Kidney epithelial cell (primary cell): ENCODE data around the gene KRCC1. TPM values are rescaled to one million over a fixed set of nuclear protein-coding genes. Genes with fewer than 3 reads are reported as not detected.

Experiments used
- DNase-seq: peaks from one replicate; pipeline ENCODE4 v3.0.0-alpha.2; 2010; ENCODE audit warnings: low read depth
- H3K27me3 ChIP-seq: 2 replicates; pipeline ENCODE4 v1.6.0; 2011; ENCODE audit warnings: low read length; ENCODE audit not compliant: control insufficient read depth, insufficient read depth
- H3K36me3 ChIP-seq: 2 replicates; pipeline ENCODE4 v1.5.1; 2011; ENCODE audit warnings: low read length; ENCODE audit not compliant: control insufficient read depth, insufficient read depth
- H3K4me3 ChIP-seq: 2 replicates; pipeline ENCODE4 v1.5.1; 2011; ENCODE audit warnings: low read depth, mild to moderate bottlenecking, control low read depth, low read length
- total RNA-seq: library from RNA; depleted of rRNA; stranded (reverse); fragments of >200 nt; gene quantifications from 2 replicates; pipeline ENCODE4 v1.2.3, GENCODE V29; 2015
- TF ChIP-seq, protein P1 (sequence below): IDR thresholded peaks from 2 replicates; pipeline ENCODE4 v1.5.1; 2011; ENCODE audit warnings: mild to moderate bottlenecking, moderate library complexity, low read length, control low read depth, inconsistent platforms; ENCODE audit not compliant: insufficient read depth, poor library complexity, severe bottlenecking

KRCC1 gene
- total RNA-seq, 1 donor from 2014 or later, result 22.2 TPM

DNA sequence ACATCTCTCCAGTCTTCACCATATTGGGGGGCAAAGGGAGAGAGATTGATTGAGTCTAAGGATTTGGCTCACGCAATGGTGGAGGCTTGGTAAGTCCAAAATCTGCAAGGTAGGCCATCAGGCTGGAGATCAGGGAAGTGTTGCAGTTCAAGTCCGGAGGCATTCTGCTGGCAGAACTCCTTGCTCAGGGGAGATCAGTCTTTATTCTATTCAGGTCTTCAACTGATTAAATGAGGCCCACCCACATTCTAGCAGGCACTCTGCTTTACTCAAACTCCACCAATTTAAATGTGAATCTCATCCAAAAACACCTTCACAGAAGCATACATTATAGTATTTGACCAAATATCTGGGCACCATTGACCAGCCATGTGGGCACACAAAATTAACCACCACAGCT is 33.4 kb upstream of the KRCC1 start:
- TF ChIP-seq, protein P1, sequence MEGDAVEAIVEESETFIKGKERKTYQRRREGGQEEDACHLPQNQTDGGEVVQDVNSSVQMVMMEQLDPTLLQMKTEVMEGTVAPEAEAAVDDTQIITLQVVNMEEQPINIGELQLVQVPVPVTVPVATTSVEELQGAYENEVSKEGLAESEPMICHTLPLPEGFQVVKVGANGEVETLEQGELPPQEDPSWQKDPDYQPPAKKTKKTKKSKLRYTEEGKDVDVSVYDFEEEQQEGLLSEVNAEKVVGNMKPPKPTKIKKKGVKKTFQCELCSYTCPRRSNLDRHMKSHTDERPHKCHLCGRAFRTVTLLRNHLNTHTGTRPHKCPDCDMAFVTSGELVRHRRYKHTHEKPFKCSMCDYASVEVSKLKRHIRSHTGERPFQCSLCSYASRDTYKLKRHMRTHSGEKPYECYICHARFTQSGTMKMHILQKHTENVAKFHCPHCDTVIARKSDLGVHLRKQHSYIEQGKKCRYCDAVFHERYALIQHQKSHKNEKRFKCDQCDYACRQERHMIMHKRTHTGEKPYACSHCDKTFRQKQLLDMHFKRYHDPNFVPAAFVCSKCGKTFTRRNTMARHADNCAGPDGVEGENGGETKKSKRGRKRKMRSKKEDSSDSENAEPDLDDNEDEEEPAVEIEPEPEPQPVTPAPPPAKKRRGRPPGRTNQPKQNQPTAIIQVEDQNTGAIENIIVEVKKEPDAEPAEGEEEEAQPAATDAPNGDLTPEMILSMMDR, result no peak
- no peak for DNase-seq
- H3K36me3 ChIP-seq, result no peaks in the 10 kb centered on the region
- no peaks in the 10 kb centered on the region for H3K27me3 ChIP-seq
- H3K4me3 ChIP-seq, result no peak overlapping the region

DNA sequence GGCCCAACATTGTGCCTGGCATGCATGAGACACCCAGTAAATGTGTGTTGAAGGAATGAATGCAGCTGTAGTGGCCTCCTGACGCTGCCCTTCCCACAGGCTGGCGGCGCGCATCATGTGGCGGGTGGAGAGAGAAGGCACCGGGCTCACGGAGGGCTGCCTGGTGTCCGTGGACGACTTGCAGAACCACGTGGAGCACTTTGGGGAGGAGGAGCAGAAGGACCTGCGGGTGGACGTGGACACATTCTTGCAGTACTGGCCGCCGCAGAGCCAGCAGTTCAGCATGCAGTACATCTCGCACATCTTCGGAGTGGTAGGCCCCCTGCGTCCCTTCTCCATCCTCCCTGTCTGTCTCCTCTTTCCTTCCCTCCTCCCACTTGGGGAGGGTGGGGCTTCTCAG is 32.2 kb upstream of the KRCC1 start:
- H3K36me3 ChIP-seq, result no peaks in the 10 kb centered on the region
- no peaks in the 10 kb centered on the region for H3K27me3 ChIP-seq
- TF ChIP-seq, protein P1, result no peak
- H3K4me3 ChIP-seq, result no peak overlapping the region
- no peak for DNase-seq

DNA sequence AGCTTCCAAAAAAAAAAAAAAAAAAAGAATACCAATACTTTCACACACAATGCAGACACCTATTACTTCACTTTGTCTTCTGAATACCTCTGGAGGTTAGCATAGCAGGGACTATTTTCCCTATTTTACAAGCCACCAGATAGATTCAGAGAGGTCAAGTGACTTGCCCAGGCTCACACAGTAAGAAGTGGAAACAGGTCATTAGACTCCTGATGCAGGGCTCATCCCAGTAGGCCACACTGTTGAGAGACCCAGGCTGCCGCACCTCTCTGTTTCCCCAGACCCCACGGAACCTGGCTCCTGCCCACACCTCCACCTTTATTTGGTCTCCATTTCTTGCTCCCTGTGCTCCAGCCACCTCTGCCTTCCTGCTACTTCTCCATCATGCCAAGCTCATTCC is 31.5 kb upstream of the KRCC1 start:
- TF ChIP-seq, protein P1, result no peak
- Histone ChIP-seq H3K4me3 (no peak overlapping the region), H3K36me3 (no peaks in the 10 kb centered on the region), H3K27me3 (no peaks in the 10 kb centered on the region)
- no peak for DNase-seq

DNA sequence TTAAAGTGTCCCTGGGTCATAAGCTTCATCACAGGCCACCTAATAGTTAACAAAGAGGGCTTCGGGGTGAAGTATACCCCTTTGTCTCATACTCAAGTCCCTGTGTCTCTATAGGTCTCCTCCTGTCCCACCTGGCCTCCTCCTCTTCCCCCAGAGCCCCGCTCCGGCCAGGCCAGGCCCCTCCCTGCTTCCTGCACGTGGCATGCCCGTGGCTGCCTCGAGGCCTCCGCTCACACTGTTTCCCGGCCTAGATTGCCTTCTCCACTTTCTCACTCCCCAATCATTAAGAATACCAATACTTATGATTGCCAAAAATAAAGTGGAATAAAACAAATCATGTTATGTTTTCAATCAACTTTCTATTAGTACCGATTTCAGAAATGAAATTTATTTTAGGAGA is 30.8 kb upstream of the KRCC1 start:
- no peak for DNase-seq
- TF ChIP-seq, protein P1, result no peak
- H3K27me3 ChIP-seq, result no peaks in the 10 kb centered on the region
- no peaks in the 10 kb centered on the region for H3K36me3 ChIP-seq
- no peak overlapping the region for H3K4me3 ChIP-seq

DNA sequence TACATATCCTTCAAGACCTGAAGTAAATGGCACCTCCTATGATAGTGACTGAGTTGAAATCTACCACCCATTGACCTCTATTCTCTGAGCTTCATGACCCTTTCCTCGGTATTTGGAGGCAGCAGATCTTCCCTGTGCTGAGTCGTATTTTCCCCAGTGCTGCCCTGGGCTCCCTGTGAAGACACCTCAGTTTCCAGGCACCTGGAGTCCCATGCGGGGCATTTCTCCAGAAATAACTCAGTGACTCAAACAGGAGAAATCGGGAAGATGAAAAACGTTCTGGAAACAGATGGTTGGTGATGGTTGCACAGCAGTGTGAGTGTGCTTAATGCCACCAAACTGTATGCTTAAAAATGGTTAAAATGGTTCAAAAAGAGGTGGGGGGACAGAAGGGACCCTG is 30.0 kb upstream of the KRCC1 start:
- no peak for DNase-seq
- H3K4me3 ChIP-seq, result no peak overlapping the region
- H3K27me3 ChIP-seq, result no peaks in the 10 kb centered on the region
- TF ChIP-seq, protein P1, result no peak
- H3K36me3 ChIP-seq, result no peaks in the 10 kb centered on the region

DNA sequence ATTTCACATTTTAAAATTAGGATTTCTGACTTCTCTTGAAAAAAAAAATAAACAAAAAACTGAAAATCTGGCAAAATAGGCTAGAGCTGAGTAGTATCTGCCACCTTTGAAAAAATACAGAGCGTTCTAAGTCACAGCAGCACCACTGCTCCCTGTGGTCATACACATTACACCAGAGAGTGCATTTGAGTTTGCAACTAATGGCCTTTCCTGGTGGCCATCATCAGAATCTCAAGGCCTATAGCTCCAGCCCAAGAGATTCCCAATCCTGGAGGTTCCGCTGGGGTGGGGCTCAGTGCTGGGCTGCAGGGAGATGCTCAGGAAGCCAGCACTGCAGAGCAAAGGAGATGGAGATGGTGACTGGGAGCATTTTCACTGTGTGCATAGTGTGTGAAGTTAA is 29.5 kb upstream of the KRCC1 start:
- TF ChIP-seq, protein P1, result no peak
- H3K4me3 ChIP-seq, result no peak overlapping the region

More for the DNA sequence above, 29.5 kb upstream of the KRCC1 start:
- no peaks in the 10 kb centered on the region for H3K27me3 ChIP-seq
- no peak for DNase-seq
- H3K36me3 ChIP-seq, result no peaks in the 10 kb centered on the region
